HCT116 (cell line): Measurements from ENCODE around the gene S1PR4.
"Not testable (repeated sequence)": the region's sequence is repeated elsewhere in the genome, so short reads cannot be mapped to it uniquely, and the experiment has no call there.

Experiments
- CEBPB ChIP-seq: IDR thresholded peaks from 2 replicates; pipeline ENCODE4 v1.6.1; 2012; ENCODE audit warnings: low read depth
- CTCF ChIP-seq, 3 experiments: fragments of 200-600 bp in 1 of 3; sonication (generic) in 1 of 3; IDR thresholded peaks in 2 of 3; conservative IDR thresholded peaks in 1 of 3; 2 replicates each; pipeline ENCODE4 v1.5.1; 2012 to 2017; ENCODE audit warnings: low read depth in 2 of 3, low read length in 2 of 3, antibody characterized with exemption in 1 of 3, borderline replicate concordance in 1 of 3, control low read depth in 1 of 3, mild to moderate bottlenecking in 1 of 3, mixed read lengths in 1 of 3, mixed run types in 1 of 3, moderate library complexity in 1 of 3; ENCODE audit not compliant: insufficient read depth in 1 of 3
- ELF1 ChIP-seq: IDR thresholded peaks from 2 replicates; pipeline ENCODE4 v1.6.1; 2012; ENCODE audit warnings: low read depth, borderline replicate concordance
- EZH2 ChIP-seq: fragments of 200-600 bp; sonication (generic); IDR thresholded peaks from 2 replicates; pipeline ENCODE4 v1.6.1; 2017; ENCODE audit warnings: antibody characterized with exemption, mixed run types
- FOSL1 ChIP-seq: IDR thresholded peaks from 2 replicates; pipeline ENCODE4 v1.6.1; 2012; ENCODE audit warnings: low read depth
- JUND ChIP-seq: IDR thresholded peaks from 2 replicates; pipeline ENCODE4 v1.6.1; 2012
- POLR2A ChIP-seq: IDR thresholded peaks from 2 replicates; pipeline ENCODE4 v1.7.0; 2011; ENCODE audit warnings: borderline replicate concordance; ENCODE audit not compliant: insufficient read depth, insufficient read length; ENCODE audit errors: extremely low read depth
- SP1 ChIP-seq: IDR thresholded peaks from 2 replicates; pipeline ENCODE4 v1.6.1; 2012; ENCODE audit warnings: low read depth
- SRF ChIP-seq: IDR thresholded peaks from 2 replicates; pipeline ENCODE4 v1.6.1; 2012; ENCODE audit warnings: low read depth
- TCF7L2 ChIP-seq: IDR thresholded peaks from 2 replicates; pipeline ENCODE4 v1.7.0; 2011; ENCODE audit warnings: borderline replicate concordance, inconsistent platforms; ENCODE audit not compliant: insufficient read depth, insufficient read length; ENCODE audit errors: extremely low read depth
- ZNF274 ChIP-seq: fragments of 200-500 bp; sonication (Bioruptor generic); IDR thresholded peaks from 2 replicates; pipeline ENCODE4 v1.6.1; 2014; ENCODE audit warnings: mild to moderate bottlenecking, low read depth, low read length, inconsistent platforms

GRCh38 chr19:3221576-3221975 is 43.0 kb downstream of the S1PR4 start:
- not testable (repeated sequence) for TF ChIP-seq ZNF274; JUND; POLR2A; SP1; TCF7L2; SRF; FOSL1; CTCF (IDR thresholded peaks at IDR 0.05 in 2 of 3, conservative IDR thresholded peaks at IDR 0.05 in 1 of 3; ENCODE audit: borderline replicate concordance in 1 of 3, insufficient read depth in 1 of 3, low read depth in 2 of 3, low read length in 2 of 3); ELF1; EZH2; CEBPB
